Colonic mucosa (tissue), 4 donors: ENCODE results near the gene SEZ6L2. TPM values are rescaled to one million over a fixed set of nuclear protein-coding genes. Genes with fewer than 3 reads are reported as not detected.
"Not testable (repeated sequence)": the region's sequence is repeated elsewhere in the genome, so short reads cannot be mapped to it uniquely, and the experiment has no call there.

Experiments
- DNase-seq: peaks from one replicate; pipeline ENCODE4 v3.0.0-alpha.2; 2020
- H3K27ac ChIP-seq: fragments of 200-600 bp; one replicate; pipeline ENCODE4 v1.8.0; 2021
- H3K27me3 ChIP-seq: fragments of 200-600 bp; one replicate; pipeline ENCODE4 v1.8.0; 2021
- H3K36me3 ChIP-seq: fragments of 200-600 bp; one replicate; pipeline ENCODE4 v1.8.0; 2021
- H3K4me1 ChIP-seq: fragments of 200-600 bp; one replicate; pipeline ENCODE4 v1.8.0; 2021; ENCODE audit warnings: mild to moderate bottlenecking
- H3K4me3 ChIP-seq: fragments of 200-600 bp; one replicate; pipeline ENCODE4 v1.8.0; 2021
- H3K9ac ChIP-seq, 2 donors: one replicate each; pipeline ENCODE4 v1.7.0; 2013; ENCODE audit warnings: control low read depth in 2 of 2, low read depth in 2 of 2, low read length in 2 of 2
- H3K9me3 ChIP-seq: fragments of 200-600 bp; one replicate; pipeline ENCODE4 v1.8.0; 2021
- intact Hi-C: fragments of 100-400 bp; cut with DNase I; formaldehyde crosslinking; loops from one replicate; pipeline ENCODE4 v1.14.1; 2022
- total RNA-seq, 2 donors: library from RNA; stranded (reverse); fragmentation: NEBNext Ultra II Directional in 1 of 2; extraction: Animal tissue kit (Norgen Biotek cat#: 25700) in 1 of 2; gene quantifications; one replicate each; pipeline ENCODE4 v1.2.1, GENCODE V29; 2021
- TF ChIP-seq, protein P1 (sequence below): fragments of 200-600 bp; IDR thresholded peaks from one replicate; pipeline ENCODE4 v1.8.0; 2022; ENCODE audit warnings: antibody characterized with exemption, mild to moderate bottlenecking
- donor health status: healthy.
- donor health status: DM: no; HTN: no; CAD: no.
- donor health status: DM: no; HTN: no; CAD: no.

Gene SEZ6L2
- total RNA-seq, 2 donors from 2014 or later = 11.2 to 12.1 TPM

DNA sequence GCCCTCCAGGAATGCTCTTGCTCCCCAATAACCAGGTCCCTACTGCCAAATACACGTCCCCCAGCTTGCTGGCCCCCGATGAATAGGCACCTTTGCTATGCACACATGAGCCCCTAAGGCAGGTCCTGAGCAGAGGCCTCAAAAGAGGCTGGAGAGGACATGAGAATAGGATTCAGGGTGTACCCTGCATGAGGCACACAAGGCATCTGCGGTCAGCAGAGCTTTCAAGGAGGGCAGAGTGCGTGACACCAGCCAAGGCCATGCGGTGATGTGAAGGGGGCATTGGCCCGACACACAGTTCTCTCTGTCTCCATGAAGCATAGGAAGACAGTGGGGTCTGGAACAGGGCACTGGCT is 6.9 kb downstream of the SEZ6L2 start:
- Histone ChIP-seq H3K4me1 (no peaks in the 10 kb centered on the region), H3K9ac (no peak overlapping the region), H3K27me3 (no peaks in the 10 kb centered on the region), H3K27ac (no peak overlapping the region), H3K36me3 (no peaks in the 10 kb centered on the region), H3K9me3 (no peaks in the 10 kb centered on the region), H3K4me3 (no peak overlapping the region)
- DNase-seq = no peak
- TF ChIP-seq, protein P1, sequence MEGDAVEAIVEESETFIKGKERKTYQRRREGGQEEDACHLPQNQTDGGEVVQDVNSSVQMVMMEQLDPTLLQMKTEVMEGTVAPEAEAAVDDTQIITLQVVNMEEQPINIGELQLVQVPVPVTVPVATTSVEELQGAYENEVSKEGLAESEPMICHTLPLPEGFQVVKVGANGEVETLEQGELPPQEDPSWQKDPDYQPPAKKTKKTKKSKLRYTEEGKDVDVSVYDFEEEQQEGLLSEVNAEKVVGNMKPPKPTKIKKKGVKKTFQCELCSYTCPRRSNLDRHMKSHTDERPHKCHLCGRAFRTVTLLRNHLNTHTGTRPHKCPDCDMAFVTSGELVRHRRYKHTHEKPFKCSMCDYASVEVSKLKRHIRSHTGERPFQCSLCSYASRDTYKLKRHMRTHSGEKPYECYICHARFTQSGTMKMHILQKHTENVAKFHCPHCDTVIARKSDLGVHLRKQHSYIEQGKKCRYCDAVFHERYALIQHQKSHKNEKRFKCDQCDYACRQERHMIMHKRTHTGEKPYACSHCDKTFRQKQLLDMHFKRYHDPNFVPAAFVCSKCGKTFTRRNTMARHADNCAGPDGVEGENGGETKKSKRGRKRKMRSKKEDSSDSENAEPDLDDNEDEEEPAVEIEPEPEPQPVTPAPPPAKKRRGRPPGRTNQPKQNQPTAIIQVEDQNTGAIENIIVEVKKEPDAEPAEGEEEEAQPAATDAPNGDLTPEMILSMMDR = no peak
- intact Hi-C loops = no loop called here

DNA sequence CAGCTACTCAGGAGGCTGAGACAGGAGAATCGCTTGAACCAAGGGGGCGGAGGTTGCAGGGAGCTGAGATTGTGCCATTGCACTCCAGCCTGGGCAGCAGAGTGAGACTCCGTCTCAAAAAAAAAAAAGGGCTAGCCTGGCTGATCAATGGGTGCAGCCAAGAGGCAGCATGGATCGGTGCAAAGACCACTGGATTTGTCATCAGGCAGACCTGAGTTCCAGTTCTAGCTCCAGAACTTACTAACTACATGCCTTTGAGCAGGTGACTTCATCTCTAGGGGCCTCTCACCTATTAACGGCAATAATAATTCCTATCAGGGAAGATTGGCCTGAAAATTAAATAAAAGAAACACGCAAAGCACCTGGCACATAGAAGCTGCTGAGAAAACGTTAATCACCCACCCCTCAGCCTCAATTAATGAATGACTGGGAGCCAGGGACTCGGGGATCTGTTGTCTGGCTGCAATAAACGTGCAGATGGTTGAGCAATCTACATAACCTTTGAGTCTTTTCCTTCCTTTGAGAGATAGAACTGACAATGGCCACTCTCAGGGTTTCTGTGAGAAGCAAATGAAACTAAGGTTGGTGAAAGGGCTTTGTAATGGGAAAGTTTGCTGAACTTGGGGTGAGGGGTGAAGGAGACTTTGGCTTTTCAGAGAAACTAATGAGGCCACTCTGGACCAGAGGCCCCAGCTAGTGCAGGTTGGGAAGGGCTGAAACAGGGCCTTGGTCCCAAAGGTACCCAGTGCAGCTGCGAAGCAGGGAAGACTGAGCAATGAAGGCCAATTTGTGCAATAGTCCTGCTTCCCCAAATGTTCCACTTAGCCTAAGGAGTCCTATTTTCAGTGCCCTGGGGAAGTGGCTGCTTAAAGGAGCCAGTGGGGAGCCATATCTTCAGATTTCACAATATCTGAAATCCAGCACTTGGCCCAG is 7.6 kb downstream of the SEZ6L2 start:
- Histone ChIP-seq H3K27me3 (no peaks in the 10 kb centered on the region), H3K4me1 (no peaks in the 10 kb centered on the region), H3K9ac (no peak overlapping the region), H3K36me3 (no peaks in the 10 kb centered on the region), H3K9me3 (no peaks in the 10 kb centered on the region), H3K27ac (no peak overlapping the region), H3K4me3 (no peak overlapping the region)
- TF ChIP-seq, protein P1 = no peak
- intact Hi-C loops = no loop called here
- no peak for DNase-seq

DNA sequence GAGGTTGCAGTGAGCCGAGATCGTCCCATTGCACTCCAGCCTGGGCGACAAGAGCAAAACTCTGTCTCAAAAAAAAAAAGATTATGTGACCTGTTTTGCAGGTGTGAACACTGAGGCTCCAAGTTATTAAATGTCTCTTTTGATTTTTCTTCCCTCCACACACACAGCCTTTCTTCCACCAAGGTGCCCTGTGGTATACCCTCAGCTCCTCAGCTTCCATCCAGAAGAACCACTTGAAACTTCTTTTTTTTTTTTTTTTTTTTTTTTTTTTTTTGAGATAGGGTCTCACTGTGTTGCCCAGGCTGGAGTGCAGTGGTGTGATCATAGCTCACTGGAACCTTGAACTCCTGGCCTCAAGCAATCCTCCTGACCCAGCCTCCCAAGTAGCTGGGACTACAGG is 10.0 kb downstream of the SEZ6L2 start:
- H3K36me3 ChIP-seq, H3K4me3 ChIP-seq, intact Hi-C loops, H3K9me3 ChIP-seq, DNase-seq, H3K27ac ChIP-seq, H3K27me3 ChIP-seq, H3K4me1 ChIP-seq, H3K9ac ChIP-seq: not testable (repeated sequence)

DNA sequence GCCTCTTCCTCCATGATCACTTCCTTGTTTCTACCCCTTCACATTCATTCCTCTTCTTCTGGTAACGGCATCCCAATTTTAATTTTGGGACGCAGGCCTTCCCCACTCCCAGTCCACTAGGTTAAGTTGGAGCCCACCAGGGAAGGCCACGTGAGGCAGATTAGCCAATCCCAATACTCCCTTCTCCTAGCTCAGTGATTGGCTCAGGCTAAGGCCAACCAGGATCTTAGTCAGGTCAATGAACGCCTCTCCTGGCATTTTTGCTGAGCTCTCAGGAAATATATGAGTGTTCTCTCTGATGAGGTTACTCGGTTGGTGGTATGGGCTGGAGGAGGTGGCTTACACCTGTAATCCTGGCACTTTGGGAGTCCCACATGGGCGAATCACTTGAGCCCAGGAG is 15.4 kb downstream of the SEZ6L2 start:
- DNase-seq = no peak
- Histone ChIP-seq H3K27me3 (no peaks in the 10 kb centered on the region), H3K27ac (no peak overlapping the region), H3K4me3 (no peak overlapping the region), H3K9me3 (no peaks in the 10 kb centered on the region), H3K4me1 (no peaks in the 10 kb centered on the region), H3K9ac (no peak overlapping the region), H3K36me3 (no peaks in the 10 kb centered on the region)
- TF ChIP-seq, protein P1 = no peak
- intact Hi-C loops = no loop called here

DNA sequence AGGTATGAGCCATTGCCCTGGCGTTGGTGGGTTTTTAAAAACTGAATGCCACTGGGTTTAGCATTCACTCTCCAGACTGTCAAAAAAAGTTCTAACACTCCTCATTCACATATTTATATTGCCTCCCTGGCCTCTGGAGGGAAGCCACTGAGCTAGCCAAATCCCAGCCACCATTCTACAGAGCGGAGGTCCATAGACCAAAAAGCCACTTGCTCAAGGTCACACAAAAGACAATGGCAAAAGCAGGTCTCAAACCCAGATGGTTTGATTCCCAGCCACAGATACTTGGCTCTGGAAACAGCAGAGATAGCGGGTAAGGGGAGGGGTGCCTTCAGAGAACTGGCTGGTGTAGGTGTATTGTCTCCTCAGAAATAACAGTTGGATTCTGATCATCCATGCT is 18.3 kb downstream of the SEZ6L2 start:
- no peak for DNase-seq
- no peak overlapping the region for H3K4me3 ChIP-seq
- intact Hi-C loops = no loop called here
- H3K27me3 ChIP-seq = peaks cover 7% of the 10 kb centered on the region
- H3K36me3 ChIP-seq = no peaks in the 10 kb centered on the region
- H3K4me1 ChIP-seq = no peaks in the 10 kb centered on the region
- no peak overlapping the region for H3K27ac ChIP-seq
- TF ChIP-seq, protein P1 = no peak
- no peak overlapping the region for H3K9ac ChIP-seq
- H3K9me3 ChIP-seq = no peaks in the 10 kb centered on the region

DNA sequence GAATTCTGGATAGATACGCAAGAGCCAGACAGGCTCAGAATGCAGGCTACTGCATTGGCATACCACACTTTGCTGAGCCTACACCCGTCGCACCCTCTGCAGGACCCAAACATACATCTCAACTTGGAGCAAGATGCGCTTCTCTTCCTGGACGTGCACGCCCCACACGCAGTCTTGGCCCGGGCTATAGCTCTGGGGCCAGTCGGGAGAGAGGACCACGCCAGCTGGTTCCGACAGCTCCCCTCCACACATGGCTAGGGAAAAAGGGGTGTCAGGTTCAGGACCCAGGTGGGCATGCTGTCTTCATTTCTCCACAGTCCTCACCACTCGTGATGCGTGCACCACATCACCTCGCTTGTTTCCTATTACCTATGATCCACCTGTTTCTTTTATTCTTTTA is 21.2 kb downstream of the SEZ6L2 start:
- intact Hi-C loops = no loop called here
- Histone ChIP-seq H3K27me3 (peaks cover 7% of the 10 kb centered on the region), H3K4me3 (no peak overlapping the region), H3K27ac (no peak overlapping the region), H3K4me1 (no peaks in the 10 kb centered on the region), H3K9ac (no peak overlapping the region), H3K36me3 (no peaks in the 10 kb centered on the region), H3K9me3 (no peaks in the 10 kb centered on the region)
- DNase-seq = no peak
- TF ChIP-seq, protein P1 = no peak
